Uterus (tissue), 2 donors: ENCODE measurements around the gene ATP4A.

Source experiments
- POLR2A ChIP-seq, 2 donors: fragments of 450-650 bp; IDR thresholded peaks; one replicate each; pipeline ENCODE4 v1.6.1; 2016; ENCODE audit warnings: antibody characterized with exemption in 2 of 2, mild to moderate bottlenecking in 1 of 2, moderate library complexity in 1 of 2
- TF ChIP-seq, protein P1 (sequence below), 4 experiments: fragments of 200-600 bp in 2 of 4; fragments of 450-650 bp in 2 of 4; sonication (generic) in 2 of 4; IDR thresholded peaks; one replicate each; pipeline ENCODE4 v1.5.1; 2016 to 2019; ENCODE audit warnings: antibody characterized with exemption in 4 of 4, mild to moderate bottlenecking in 2 of 4, moderate library complexity in 1 of 4

DNA sequence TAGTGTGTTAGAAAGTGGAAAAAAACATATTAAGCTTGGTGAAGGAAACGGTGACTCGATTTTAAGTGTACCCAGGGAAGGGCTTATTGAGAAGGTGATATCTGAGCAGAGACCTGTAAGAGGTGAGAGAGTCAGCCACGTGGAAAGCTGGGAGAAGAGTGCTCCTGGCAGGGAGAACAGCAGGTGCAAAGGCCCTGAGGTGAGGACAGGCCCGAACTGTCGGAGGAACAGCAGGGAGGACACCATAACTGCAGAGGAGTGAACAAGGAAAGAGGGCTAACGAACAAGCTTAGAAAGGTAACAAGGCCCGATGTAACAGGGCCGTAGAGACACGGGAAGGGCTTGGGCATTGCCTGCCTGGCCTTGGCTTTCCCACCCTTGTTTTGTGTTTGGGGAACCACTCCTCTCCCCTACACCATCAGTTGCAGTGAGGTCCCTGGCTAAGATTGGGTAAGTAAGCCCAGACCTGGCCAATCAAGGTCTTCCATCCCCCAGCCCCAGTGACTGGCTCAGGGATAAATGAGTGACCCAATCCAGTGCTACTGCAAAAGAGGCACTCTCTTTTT is 7.3 kb downstream of the ATP4A start:
- TF ChIP-seq, protein P1, sequence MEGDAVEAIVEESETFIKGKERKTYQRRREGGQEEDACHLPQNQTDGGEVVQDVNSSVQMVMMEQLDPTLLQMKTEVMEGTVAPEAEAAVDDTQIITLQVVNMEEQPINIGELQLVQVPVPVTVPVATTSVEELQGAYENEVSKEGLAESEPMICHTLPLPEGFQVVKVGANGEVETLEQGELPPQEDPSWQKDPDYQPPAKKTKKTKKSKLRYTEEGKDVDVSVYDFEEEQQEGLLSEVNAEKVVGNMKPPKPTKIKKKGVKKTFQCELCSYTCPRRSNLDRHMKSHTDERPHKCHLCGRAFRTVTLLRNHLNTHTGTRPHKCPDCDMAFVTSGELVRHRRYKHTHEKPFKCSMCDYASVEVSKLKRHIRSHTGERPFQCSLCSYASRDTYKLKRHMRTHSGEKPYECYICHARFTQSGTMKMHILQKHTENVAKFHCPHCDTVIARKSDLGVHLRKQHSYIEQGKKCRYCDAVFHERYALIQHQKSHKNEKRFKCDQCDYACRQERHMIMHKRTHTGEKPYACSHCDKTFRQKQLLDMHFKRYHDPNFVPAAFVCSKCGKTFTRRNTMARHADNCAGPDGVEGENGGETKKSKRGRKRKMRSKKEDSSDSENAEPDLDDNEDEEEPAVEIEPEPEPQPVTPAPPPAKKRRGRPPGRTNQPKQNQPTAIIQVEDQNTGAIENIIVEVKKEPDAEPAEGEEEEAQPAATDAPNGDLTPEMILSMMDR (IDR thresholded peaks at IDR 0.05), result no peak
- TF ChIP-seq POLR2A (IDR thresholded peaks at IDR 0.05), result no peak
